GM12875 (cell line): ENCODE results near the gene MED17.

ENCODE experiments used
- H3K4me3 ChIP-seq: one replicate; pipeline ENCODE4 v1.5.1; 2011; ENCODE audit warnings: low read depth, low read length, control low read depth
- TF ChIP-seq, protein P1 (sequence below): IDR thresholded peaks from 2 replicates; pipeline ENCODE4 v1.5.1; 2011; ENCODE audit warnings: low read depth, mild to moderate bottlenecking, control low read depth, inconsistent platforms, low read length, moderate library complexity, borderline replicate concordance; ENCODE audit not compliant: insufficient read depth

The MED17 gene

DNA sequence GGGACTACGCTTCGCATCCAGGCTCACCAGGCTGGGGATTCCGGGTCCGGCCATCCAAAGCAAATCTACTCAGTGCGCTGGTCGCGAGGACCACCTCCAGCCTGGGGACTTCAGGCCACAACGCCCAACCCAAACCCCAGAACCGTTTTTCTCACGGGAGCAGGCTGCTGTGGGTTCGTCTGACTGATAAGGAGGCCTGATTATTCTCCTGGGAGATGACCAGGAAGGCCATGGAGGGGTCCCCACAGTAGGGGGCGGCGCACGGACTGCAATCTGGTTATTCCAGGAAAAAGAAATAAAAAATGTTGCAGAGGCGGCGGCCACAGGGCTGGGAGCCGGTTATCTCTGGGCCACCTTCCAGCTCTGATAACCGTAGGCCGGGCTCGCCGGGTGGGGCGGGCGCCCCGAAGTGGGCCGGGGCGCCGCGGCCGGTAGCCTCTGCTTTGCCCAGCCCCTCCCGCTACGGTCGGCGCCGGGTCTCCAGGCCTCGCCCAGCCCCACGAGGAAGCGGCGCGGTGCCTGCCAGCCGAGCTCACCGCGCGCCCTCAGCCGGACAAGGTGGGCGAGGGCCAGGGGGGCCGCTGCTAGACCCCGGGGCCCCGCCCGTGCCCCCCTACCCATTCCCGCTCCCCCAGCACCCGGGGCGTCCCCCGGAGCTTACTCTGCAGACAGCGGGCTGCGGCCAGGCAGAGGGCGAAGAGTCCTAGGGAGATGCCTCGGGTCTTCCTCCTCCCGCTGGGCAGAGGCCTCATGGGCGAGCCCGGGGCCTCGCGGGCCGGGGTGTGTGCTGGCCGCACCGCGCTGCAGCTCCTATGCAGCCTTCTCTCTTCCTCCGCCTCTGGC is 65.9 kb downstream of the MED17 start:
- H3K4me3 ChIP-seq, result no peak overlapping the region

DNA sequence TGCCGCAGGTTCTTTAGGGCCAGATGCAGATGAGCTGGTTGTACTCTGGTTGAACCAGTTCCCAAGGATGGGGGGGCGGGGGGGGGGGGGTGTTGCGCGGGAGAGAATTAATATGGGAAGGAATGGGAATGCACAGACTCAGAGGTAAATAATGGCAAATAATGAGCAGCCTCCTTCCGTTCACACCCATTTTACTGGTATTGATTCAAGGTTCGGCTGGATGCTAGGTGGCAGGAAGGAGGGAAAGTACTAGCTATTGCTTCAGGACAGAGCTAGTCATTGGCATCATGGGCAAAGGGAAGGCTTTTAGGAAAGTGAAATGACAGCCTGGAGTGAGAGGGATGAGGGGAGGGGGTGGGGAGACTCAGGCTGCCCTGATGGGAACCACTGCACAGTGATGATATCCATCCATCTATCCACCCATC is 66.5 kb downstream of the MED17 start, which contains the start of gene VSTM5:
TSS of gene VSTM5 (minus strand) at position 25 of the 425 bp plus-strand sequence. CDS start 116 bp downstream, outside the sequence.
- H3K4me3 ChIP-seq, result no peak within 1 kb of the TSS
- TF ChIP-seq, protein P1, sequence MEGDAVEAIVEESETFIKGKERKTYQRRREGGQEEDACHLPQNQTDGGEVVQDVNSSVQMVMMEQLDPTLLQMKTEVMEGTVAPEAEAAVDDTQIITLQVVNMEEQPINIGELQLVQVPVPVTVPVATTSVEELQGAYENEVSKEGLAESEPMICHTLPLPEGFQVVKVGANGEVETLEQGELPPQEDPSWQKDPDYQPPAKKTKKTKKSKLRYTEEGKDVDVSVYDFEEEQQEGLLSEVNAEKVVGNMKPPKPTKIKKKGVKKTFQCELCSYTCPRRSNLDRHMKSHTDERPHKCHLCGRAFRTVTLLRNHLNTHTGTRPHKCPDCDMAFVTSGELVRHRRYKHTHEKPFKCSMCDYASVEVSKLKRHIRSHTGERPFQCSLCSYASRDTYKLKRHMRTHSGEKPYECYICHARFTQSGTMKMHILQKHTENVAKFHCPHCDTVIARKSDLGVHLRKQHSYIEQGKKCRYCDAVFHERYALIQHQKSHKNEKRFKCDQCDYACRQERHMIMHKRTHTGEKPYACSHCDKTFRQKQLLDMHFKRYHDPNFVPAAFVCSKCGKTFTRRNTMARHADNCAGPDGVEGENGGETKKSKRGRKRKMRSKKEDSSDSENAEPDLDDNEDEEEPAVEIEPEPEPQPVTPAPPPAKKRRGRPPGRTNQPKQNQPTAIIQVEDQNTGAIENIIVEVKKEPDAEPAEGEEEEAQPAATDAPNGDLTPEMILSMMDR, result no peak

More for the DNA sequence above, 65.9 kb downstream of the MED17 start:
- TF ChIP-seq, protein P1, result no peak

DNA sequence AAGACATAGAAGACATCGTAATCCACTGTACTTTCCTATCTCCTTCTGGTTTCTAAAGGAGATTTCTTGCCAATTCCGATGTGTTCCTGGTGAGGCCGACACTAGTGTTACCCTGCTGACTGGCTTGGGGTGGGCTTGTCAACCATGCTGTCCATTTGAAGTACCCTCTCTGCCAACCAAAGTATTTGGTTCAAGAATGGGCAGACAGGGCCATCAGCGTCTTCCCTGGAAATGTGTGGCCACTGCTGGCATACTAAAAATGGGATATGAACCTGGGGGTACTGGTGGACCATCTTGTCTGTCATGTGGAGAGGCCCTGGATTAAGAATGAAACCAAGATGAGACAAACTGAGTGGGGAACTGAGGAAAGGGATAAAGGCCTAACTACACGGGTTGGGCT is 68.2 kb downstream of the MED17 start:
- no peak overlapping the region for H3K4me3 ChIP-seq
- TF ChIP-seq, protein P1, result no peak

DNA sequence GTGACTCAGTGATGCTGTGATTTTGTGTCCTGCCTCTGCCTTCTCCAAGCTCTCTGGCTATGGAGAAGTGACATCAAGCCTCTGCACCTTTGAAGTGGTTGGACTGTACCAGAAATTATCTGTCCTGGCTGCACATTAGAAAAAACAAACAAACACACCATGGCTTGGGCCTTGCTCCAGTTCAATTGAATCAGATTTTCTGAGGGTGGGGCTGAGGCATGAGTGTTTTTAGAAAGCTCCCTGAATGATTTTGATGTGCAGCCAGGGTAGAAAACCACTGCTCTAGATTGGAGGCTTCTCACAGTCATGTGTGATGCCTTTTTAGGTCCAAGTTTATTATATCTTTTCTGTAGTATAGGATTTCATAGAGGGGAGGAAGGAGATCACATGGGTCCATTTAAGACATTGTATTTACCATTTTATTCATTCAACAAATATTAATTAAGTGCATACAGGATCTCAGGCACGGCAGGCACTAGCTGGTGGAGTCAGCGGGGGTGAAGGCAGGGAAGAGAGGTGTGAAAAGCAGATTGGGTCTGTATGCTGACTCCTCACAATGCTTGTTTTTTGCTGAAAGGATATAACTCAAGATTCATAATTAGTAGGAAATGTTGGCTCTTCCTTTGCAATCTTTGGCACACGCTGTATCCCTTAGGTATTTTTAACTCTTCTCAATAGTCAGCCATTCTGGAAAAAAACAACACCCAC is 73.5 kb downstream of the MED17 start:
- H3K4me3 ChIP-seq, result no peak overlapping the region
- TF ChIP-seq, protein P1, result no peak

DNA sequence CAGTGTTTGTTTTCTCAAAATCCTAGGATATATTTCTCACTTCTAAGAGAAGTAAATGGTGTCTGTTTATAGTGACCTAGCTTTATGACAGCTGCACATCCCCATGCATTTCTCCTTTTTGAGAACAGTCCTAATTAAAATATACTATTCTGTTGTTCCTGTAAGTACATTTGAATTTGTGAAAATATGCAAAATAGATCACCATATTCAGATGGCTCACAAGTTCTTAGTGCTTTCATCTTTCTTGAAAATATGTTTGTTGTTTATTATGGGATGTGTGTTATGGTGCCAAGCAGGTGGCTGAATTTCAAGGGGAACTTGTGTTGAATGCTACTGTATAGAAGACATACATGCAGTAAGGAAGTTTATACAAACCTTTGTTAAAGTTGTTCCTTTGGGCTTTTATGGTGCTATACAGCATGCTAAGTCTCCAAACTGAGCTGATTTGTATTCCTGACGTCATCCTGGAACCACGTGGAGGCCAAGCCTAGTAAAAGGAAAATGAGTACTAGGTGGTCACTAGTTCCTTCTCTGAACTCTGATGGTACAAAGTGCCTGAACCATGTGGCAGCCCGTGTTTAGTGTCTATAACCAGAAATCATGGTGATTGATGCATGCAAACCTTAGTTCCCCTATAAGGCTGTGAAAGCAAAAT is 74.2 kb downstream of the MED17 start:
- TF ChIP-seq, protein P1, result no peak
- no peak overlapping the region for H3K4me3 ChIP-seq

DNA sequence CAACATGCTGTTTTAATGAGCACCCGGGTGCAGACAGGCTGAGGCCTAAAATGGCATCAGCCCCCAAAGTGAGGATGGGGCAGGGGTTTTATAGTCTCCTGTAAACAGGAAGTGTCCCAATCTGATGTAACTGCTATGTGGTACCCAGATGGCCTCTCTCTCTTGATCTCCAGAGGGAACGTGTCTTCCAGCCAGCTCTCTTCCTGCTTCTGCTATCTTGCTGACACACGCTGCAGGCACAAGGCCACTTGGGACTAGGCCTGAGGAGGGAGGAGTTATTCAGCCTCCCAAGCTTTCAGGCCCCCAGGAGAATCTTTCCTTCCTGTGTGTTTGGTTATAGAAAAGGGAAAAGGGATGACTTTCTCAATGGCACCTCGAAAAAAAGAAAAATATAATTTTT is 77.7 kb downstream of the MED17 start:
- TF ChIP-seq, protein P1, result no peak
- no peak overlapping the region for H3K4me3 ChIP-seq
